HG03432 (cell line): ENCODE results near the gene YBX3.
A peak's percentile ranks its signal among the peaks of the same experiment; 100 is the strongest.

ENCODE experiments used
- ATAC-seq: cut with Tn5 transposase; IDR thresholded peaks from one replicate; pipeline ENCODE4 v1.9.1; 2021; ENCODE audit warnings: mild to moderate bottlenecking, moderate library complexity; ENCODE audit not compliant: unreplicated experiment

YBX3 gene

GRCh38 chr12:10722502-10722904, 620 bp downstream of the YBX3 start:
- ATAC-seq: peak; percentile 54

- ATAC-seq: peak; percentile 30
Measured at GRCh38 chr12:10721651-10722501, 1.2 kb downstream of the YBX3 start.

DNA sequence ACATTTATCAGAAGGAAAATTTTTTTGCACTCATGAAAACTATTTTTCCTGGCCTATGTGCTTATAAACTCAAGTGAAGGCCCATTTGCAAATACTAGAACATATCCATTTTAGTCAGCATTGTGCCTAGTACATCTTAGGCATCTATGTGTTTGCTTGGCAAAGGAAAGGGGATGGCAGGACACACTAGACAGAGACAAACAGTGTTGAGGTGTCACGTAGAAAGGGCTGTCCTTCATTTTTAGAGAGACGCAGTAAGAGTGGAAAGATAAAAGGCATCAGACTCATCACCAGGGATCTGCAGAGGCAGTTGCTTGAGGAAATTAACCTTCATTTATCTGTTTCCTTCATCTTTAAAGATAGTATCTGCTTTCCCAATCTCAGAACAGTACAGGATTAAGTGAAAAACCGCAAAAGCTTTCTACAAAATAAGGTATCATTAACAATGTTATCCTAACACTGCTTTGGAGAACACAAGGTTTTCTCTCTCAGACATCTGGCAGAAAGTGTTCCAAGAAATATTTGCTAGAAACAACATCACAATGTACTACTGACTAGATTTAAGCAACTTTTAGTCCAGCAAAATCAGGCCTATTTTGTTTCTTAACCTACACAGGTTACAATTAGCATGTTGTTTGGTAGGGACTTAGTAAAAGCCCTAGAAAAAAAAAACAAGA, 2.0 kb downstream of the YBX3 start:
- no peak for ATAC-seq

DNA sequence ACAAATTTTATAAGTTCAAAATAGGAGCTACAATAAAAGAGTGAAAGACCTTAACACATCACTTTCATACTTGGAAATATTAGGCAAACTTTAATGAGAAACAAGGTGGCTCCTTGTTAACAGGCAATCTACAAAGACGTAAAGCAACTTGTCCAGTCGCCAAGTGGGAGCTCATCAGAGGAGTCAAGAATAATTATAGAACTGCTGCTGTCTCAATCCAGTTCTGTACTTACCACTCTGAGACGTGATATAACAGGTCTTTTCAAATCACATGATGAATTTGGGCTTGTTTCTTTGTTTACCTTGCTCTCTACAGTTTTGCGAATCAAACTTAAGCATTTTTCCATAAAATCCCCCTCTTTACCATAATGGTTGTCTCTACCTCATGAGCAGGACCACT, 3.6 kb downstream of the YBX3 start:
- ATAC-seq: no peak

GRCh38 chr12:10718279-10718821, 4.8 kb downstream of the YBX3 start:
- ATAC-seq: no peak

DNA sequence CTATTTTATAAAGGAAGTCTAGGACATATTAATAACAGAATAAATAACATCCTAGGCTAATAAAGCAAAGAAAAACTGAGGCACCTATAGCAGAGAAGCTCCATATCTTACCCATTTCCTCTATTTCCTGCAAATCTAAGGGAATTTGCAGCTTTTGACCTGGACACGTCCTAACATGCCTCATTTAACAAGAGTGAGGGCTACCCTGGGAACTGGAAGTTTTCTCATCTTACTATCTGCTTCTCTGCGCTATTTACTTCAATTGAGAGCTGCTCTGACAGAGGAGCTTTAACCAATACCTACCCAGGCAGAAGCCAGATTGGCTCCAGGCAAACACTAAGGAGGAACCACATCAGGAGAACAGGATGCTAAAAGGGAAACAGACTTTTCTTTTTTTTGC, 5.7 kb downstream of the YBX3 start:
- ATAC-seq: no peak

GRCh38 chr12:10716704-10717315, 6.3 kb downstream of the YBX3 start:
- no peak for ATAC-seq

DNA sequence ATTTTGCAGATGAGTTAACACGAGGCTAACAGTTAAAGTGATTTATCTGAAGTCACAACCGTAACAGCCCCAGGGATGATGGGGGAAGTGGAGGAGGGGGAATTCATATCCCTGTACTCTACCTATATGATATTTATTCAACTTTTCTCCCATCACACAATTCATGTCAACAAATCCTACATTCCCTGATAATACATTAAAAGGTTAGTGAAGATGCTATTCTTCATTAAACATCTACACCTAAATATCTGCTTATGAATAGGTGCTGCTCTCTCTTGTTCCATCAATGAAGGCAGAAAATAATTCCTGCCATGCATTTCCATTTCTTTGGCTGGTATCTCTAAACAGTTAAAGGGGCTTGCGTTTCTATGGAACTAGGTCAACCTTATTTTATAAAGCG, 6.8 kb downstream of the YBX3 start:
- no peak for ATAC-seq

DNA sequence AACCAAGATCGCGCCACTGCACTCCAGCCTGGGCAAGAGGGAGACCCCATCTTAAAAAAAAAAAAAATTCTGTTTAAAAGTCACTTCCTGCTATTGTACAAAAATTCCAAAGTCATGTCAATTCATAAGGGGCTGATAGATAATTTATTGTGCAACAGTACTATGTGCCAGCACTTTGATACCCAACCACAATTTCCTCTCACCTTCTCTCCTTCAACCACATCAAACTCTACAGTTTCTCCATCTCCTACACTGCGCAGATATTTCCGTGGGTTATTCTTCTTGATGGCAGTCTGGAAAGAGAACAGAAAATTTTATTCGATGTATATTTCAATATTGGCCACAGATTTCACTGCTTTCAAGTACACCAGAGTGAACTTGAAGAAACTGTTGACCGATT, 7.6 kb downstream of the YBX3 start:
- no peak for ATAC-seq

DNA sequence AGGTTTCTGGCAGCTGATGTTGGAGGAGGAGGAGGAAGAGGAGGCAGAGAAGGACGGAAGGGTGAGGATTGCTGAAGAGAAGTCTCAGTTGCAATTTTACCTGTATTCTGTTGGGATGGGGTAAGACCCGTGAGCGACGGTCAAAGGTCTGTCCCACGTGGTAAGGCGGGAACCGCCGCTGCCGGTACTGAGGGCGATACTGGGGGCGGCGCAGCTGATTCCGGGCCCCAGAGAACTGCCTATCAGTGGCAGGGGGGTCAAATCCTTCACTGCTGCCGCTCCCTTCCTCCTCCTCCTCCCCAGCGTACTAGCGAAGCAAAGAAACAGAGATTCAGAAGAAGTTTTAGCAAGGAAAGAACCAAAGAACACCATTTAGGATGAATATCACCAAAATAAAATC, 13.3 kb downstream of the YBX3 start:
- no peak for ATAC-seq

- no peak for ATAC-seq
Measured at GRCh38 chr12:10708862-10709261, 14.3 kb downstream of the YBX3 start.

DNA sequence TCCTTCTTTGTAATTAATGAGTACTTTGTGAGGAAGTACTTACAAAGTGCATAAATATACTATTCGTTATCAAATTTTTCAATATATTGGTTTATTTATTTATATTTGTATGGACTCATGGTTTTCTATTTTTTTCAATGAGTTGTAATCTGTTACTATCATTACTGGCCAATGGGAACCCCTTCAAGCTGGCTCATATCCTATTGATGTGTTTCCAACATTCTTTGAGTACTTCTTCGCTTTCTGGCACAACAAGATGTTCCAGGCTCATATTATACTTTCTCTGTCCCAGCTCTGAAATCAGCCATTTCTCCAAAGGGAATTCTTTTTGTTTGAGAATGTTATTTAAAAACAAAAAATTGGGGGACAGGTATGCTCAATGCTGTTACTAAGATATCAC, 17.5 kb downstream of the YBX3 start:
- no peak for ATAC-seq

- ATAC-seq: no peak
Measured at GRCh38 chr12:10701843-10702242, 21.3 kb downstream of the YBX3 start.

DNA sequence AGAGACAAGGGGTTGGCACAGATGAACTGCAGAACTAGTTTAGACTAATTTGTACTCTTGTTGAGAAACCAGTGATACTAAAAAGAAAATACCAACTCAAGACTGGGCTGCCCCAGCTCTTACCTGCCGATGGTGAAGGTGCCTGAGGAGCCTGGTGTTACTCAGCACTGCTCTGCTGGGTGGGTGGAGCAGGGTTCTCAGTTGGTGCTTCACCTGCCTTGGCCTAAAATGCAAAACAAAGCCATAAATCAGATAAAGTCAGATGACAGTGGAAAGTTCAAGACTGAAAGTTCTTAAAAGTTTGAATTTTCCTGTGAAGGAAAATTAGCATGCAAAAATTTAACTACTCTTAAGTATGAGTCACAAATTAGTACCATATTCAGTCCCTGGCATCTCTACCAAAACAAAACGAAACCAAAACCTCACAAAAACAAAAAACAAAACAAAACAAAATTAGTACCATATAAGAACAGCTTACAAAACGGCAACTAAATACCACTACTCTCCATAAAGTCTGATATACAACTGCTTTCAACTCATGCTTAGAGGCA, 21.9 kb downstream of the YBX3 start:
- ATAC-seq: peak; percentile 78

- ATAC-seq: peak; percentile 13
Measured at GRCh38 chr12:10700581-10700980, 22.5 kb downstream of the YBX3 start.

- ATAC-seq: no peak
Measured at GRCh38 chr12:10697862-10698261, 25.3 kb downstream of the YBX3 start.

DNA sequence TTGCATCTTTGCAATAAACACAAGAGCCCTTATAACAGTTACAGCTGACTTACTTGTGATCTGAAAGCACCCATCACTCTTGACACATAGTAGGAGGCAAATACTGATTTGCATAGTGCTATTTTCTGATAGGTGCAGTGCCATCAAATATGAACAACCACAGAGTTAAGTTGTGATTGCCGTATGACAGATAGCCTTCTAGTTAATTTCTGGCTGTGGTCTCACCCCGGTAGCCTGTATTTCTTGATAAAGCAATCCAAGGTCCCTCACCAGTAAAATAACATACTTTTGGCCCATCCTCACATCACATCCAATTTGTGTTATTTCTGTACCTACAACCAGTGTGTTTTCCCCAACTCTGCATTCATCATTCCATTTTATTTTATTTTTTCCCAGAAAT, 26.0 kb downstream of the YBX3 start:
- no peak for ATAC-seq

DNA sequence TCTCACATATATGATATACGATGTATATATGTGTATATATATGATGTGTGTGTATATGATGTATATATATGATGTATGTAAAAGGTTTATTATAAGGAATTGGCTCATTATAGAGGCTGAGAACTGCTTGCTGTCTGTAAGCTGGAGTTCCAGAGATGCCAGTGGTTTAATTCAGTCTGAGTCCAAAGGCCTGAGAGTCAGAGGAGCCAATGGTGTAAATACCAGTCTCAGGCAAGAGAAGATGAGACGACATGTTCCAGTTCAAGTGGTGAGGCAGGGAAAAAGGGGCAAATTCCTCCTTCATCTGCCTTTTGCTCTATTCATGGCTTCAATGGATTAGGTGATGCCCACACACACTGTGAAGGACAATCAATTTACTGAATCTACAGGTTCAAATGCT, 32.2 kb downstream of the YBX3 start:
- ATAC-seq: no peak

- no peak for ATAC-seq
Measured at GRCh38 chr12:10689146-10689545, 34.0 kb downstream of the YBX3 start.

GRCh38 chr12:10688042-10688441, 35.1 kb downstream of the YBX3 start:
- ATAC-seq: no peak

DNA sequence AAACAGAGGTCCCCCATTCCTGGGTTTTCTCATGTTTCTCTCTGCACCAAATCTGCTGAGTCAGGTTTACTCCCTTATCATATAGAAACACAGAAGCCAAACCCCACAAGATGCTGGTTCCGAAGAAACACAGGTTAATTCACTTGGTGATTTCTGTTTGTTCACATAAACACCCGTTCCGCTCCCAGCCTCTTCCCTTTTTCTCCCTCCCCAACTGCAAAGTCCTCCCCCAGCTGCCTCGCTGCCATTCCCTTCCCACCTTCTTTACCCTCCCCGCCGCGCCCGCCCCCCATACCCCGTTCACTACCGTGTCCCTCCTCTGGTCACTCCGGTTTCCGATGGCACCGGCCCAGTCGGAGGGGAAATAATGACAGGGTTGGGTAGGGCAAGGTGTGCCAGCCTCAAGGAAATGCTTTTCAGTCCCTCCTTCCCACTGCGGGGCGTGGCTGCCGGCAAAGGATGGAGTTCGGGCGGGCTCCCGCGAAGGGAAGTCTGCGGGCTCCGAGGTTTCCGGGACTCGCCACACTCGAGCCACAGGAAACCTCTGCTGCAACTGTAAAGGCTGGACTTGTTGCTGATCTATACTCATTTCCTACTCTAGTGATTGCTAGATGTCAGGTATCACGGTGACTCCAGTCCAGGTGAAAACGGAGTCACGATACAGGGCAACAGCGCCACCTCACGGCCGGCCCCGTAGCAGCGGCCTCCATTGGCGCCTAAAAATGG, 49.3 kb downstream of the YBX3 start, which contains the start of gene STYK1:
Gene STYK1, minus strand, starts transcription at position 394 of the 726 bp plus-strand sequence. CDS start 39,434 bp downstream, outside the sequence.
- peak; percentile 67 for ATAC-seq
